GM12878 (cell line): ENCODE results near the gene CST8. TPM values are rescaled to one million over a fixed set of nuclear protein-coding genes. Genes with fewer than 3 reads are reported as not detected.

Experiments
- ATAC-seq: fragments of 200-7000 bp; cut with Tn5 transposase; 3 replicates; pipeline ENCODE4 v1.9.1; 2020; ENCODE audit warnings: mild to moderate bottlenecking, moderate library complexity
- BruUV-seq: library from RNA; stranded (reverse); fragments of 400-500 nt; replicated peaks from 2 replicates; lab custom pipeline; 2021; lab: Mats Ljungman, UMichigan
- CTCF ChIA-PET: fragments of 300-600 bp; sonication (Branson Sonifier 250); formaldehyde crosslinking; extraction: SDS; loops from one replicate; lab custom pipeline; 2021; ENCODE audit warnings: inconsistent platforms; lab: Yijun Ruan, JAX
- POLR2A ChIA-PET: fragments of 350-600 bp; formaldehyde crosslinking; extraction: SDS; loops from one replicate; lab custom pipeline; 2021; ENCODE audit warnings: inconsistent platforms; lab: Charles Lee
- RAD21 ChIA-PET: fragments of 300-600 bp; sonication (Branson Sonifier 250); formaldehyde crosslinking; loops from one replicate; lab custom pipeline; 2023; ENCODE audit warnings: antibody characterized with exemption; ENCODE audit not compliant: unreplicated experiment; lab: Charles Lee
- SMC1A ChIA-PET: fragments of 300-600 bp; sonication (Branson Sonifier 250); formaldehyde crosslinking; loops from one replicate; lab custom pipeline; 2023; ENCODE audit not compliant: unreplicated experiment, uncharacterized antibody; lab: Charles Lee
- DNase-seq: peaks from one replicate; pipeline ENCODE4 v3.0.0-alpha.2; 2011; ENCODE audit warnings: low read depth, low spot score
- FAIRE-seq: peaks from 3 replicates; lab custom pipeline; 2011; peaks lifted over from hg19 to GRCh38; lab: Jason Lieb, UNC
- H2AFZ ChIP-seq: 2 replicates; pipeline ENCODE4 v1.6.0; 2011; ENCODE audit warnings: low read depth, low read length, control low read depth; ENCODE audit not compliant: control insufficient read depth
- H3K27ac ChIP-seq: 2 replicates; pipeline ENCODE4 v1.5.1; 2011; ENCODE audit warnings: control low read depth; ENCODE audit not compliant: control insufficient read depth, insufficient read depth
- H3K27me3 ChIP-seq, 2 experiments: replicated peaks in 1 of 2; 2 replicates each; pipeline versions ENCODE4 v1.6.0 to v1.6.1; 2011; ENCODE audit warnings: low read length in 1 of 2; ENCODE audit not compliant: control insufficient read depth in 2 of 2, insufficient read depth in 2 of 2
- H3K36me3 ChIP-seq, 2 experiments: 2 replicates each; pipeline ENCODE4 v1.5.1; 2011; ENCODE audit warnings: low read length in 1 of 2; ENCODE audit not compliant: control insufficient read depth in 2 of 2, insufficient read depth in 2 of 2
- H3K4me1 ChIP-seq: 2 replicates; pipeline ENCODE4 v1.6.1; 2011; ENCODE audit warnings: mild to moderate bottlenecking, low read length, moderate library complexity, mixed read lengths; ENCODE audit not compliant: control insufficient read depth, insufficient read depth
- H3K4me2 ChIP-seq: 2 replicates; pipeline ENCODE4 v1.6.0; 2011; ENCODE audit warnings: control low read depth; ENCODE audit not compliant: control insufficient read depth, insufficient read depth
- H3K4me3 ChIP-seq: fragments of 200-600 bp; sonication (generic); 2 replicates; pipeline ENCODE4 v1.5.1; 2016
- H3K79me2 ChIP-seq: 2 replicates; pipeline ENCODE4 v1.6.0; 2011; ENCODE audit warnings: low read length; ENCODE audit not compliant: control insufficient read depth, insufficient read depth
- H3K9ac ChIP-seq: 2 replicates; pipeline ENCODE4 v1.8.0; 2011; ENCODE audit warnings: low read length, control low read depth, mixed read lengths; ENCODE audit not compliant: control insufficient read depth, insufficient read depth
- H3K9me3 ChIP-seq: replicated peaks from 3 replicates; pipeline ENCODE4 v1.5.1; 2011; ENCODE audit warnings: mild to moderate bottlenecking, low read length; ENCODE audit not compliant: control insufficient read depth, insufficient read depth
- H4K20me1 ChIP-seq: 2 replicates; pipeline ENCODE4 v1.6.0; 2011; ENCODE audit not compliant: control insufficient read depth, insufficient read depth
- BCL11A ChIP-seq: IDR thresholded peaks from 2 replicates; pipeline ENCODE4 v1.6.1; 2011; ENCODE audit warnings: low read depth, low read length
- BHLHE40 ChIP-seq, 2 experiments: fragments of 450-650 bp in 1 of 2; IDR thresholded peaks; 2 replicates each; pipeline ENCODE4 v1.6.1; 2011 to 2017; ENCODE audit warnings: low read depth in 2 of 2, borderline replicate concordance in 1 of 2, improper control_type of control experiment in 1 of 2, low read length in 1 of 2, mild to moderate bottlenecking in 1 of 2
- CEBPB ChIP-seq, 2 experiments: fragments of 150-350 bp in 1 of 2; IDR thresholded peaks; 2 replicates each; pipeline ENCODE4 v1.6.1; 2012 to 2014; ENCODE audit warnings: low read depth in 2 of 2, low read length in 2 of 2, borderline replicate concordance in 1 of 2, inconsistent platforms in 1 of 2
- EP300 ChIP-seq, 2 experiments: fragments of 150-350 bp in 1 of 2; IDR thresholded peaks; 2 replicates each; pipeline ENCODE4 v1.6.1; 2011 to 2012; ENCODE audit warnings: low read depth in 2 of 2, low read length in 2 of 2, borderline replicate concordance in 1 of 2, improper control_type of control experiment in 1 of 2, inconsistent platforms in 1 of 2; ENCODE audit not compliant: control insufficient read depth in 1 of 2
- EZH2 ChIP-seq: IDR thresholded peaks from 2 replicates; pipeline ENCODE4 v1.6.1; 2012; ENCODE audit warnings: low read depth, mild to moderate bottlenecking, control low read depth, inconsistent platforms, low read length, borderline replicate concordance; ENCODE audit not compliant: control insufficient read depth
- IKZF2 ChIP-seq, 2 experiments: fragments of 450-650 bp; IDR thresholded peaks; 2 replicates each; pipeline ENCODE4 v1.6.1; 2017; ENCODE audit warnings: mild to moderate bottlenecking in 2 of 2, moderate library complexity in 2 of 2
- MEF2A ChIP-seq: IDR thresholded peaks from 2 replicates; pipeline ENCODE4 v1.6.1; 2011; ENCODE audit warnings: low read depth, mild to moderate bottlenecking, low read length, moderate library complexity; ENCODE audit not compliant: insufficient read depth
- MTA3 ChIP-seq: IDR thresholded peaks from 2 replicates; pipeline ENCODE4 v1.6.1; 2012; ENCODE audit warnings: low read length, inconsistent platforms, borderline replicate concordance
- POU2F2 ChIP-seq: IDR thresholded peaks from 3 replicates; pipeline ENCODE4 v1.6.1; 2011; ENCODE audit warnings: low read depth, mild to moderate bottlenecking, low read length, borderline replicate concordance
- RAD21 ChIP-seq: IDR thresholded peaks from 2 replicates; pipeline ENCODE4 v1.6.1; 2011; ENCODE audit warnings: mild to moderate bottlenecking, low read depth, low read length, moderate library complexity; ENCODE audit not compliant: insufficient read depth
- WRNIP1 ChIP-seq: IDR thresholded peaks from 2 replicates; pipeline ENCODE4 v1.6.1; 2011; ENCODE audit warnings: low read depth, low read length, improper control_type of control experiment, borderline replicate concordance
- ZZZ3 ChIP-seq: IDR thresholded peaks from 2 replicates; pipeline ENCODE4 v1.6.1; 2011; ENCODE audit warnings: low read depth; ENCODE audit not compliant: control insufficient read depth, insufficient read length
- WGBS: methylation state at CpG from one replicate; pipeline ENCODE4 v1.1.6; 2016; ENCODE audit warnings: low lambda C conversion rate; ENCODE audit not compliant: insufficient replicate concordance, insufficient coverage; ENCODE audit errors: missing lambda C conversion rate; 5-methylcytosine and 5-hydroxymethylcytosine counted together
- in situ Hi-C: fragments of 300-500 bp; cut with MboI; formaldehyde crosslinking; loops from 9 replicates; pipeline ENCODE4 v1.14.3; 2018; ENCODE audit warnings: mixed read lengths
- intact Hi-C: fragments of 100-400 bp; cut with micrococcal nuclease; formaldehyde crosslinking; loops from one replicate; pipeline ENCODE4 v1.14.2; 2022; ENCODE audit not compliant: unreplicated experiment
- polyA plus RNA-seq, 11 experiments: library from polyadenylated mRNA; depleted of rRNA in 4 of 11; unstranded in 6 of 11; stranded (reverse) in 5 of 11; fragments of >200 nt; fragmentation: Nextera tagmentation in 4 of 11; fragmentation: Illumina TruSeq in 1 of 11; extraction: Ambion mirVana in 4 of 11; extraction: Trizol in 1 of 11; gene quantifications; 1 replicate in 1 of 11; 2 replicates in 10 of 11; pipeline versions ENCODE4 v1.2.1 to v1.2.3, GENCODE V29; 2011 to 2016; ENCODE audit warnings: inconsistent platforms in 2 of 11, missing spikeins in 2 of 11, low read depth in 1 of 11
- total RNA-seq, 4 experiments: library from RNA; depleted of rRNA in 3 of 4; stranded (reverse); fragments of >200 nt in 3 of 4; fragmentation: Illumina TruSeq in 1 of 4; extraction: Trizol in 1 of 4; gene quantifications; 2 replicates each; pipeline versions ENCODE4 v1.2.1 to v1.2.3, GENCODE V29; 2013 to 2021
- TF ChIP-seq, protein P1 (sequence below): fragments of 450-650 bp; formaldehyde crosslinking; IDR thresholded peaks from 2 replicates; pipeline ENCODE4 v1.5.0; 2022; ENCODE audit warnings: mild to moderate bottlenecking, missing genetic modification characterization
- TF ChIP-seq, protein P2 (sequence below): IDR thresholded peaks from 2 replicates; pipeline ENCODE4 v1.6.1; 2011; ENCODE audit warnings: low read depth, low read length, improper control_type of control experiment, borderline replicate concordance

CST8 gene
- total and polyA plus RNA-seq, 10 of the 15 experiments (the other 5 are each of a cell fraction or from before 2014, with no cell fraction given): not detected

DNA sequence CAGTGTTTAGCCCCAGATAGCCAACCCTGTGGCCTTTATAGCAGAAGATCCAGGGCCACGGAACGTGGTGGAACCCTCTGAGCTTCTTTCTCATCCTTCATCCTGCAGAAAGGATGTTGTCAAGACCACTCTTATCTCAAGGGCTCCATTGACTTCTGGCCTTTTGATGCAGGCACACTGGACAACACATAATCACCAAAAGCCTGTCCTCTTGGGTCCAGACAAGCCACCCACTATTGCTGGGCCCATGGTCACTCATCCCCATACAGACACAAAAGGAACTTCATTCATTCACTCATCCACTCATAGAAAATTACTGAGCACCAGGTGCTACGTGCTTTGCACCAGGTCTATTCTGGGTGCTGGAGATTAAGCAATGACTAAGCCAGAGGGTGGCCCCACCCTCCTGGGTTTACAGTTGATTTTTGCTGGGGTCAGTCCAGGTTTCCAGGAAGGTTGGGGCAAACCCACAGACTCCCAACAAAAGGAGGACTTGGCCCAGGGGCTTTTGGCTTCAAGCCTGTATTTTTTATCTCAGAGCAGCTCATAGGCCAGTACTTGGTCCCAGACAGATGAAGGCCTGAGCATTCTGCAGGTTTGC, 2.4 kb downstream of the CST8 start:
- DNase-seq: no peak
- FAIRE-seq: no peak
- no peaks in the 10 kb centered on the region for H3K36me3 ChIP-seq
- intact Hi-C loops (no loop called here), in situ Hi-C loops (no loop called here)
- no peak overlapping the region for H2AFZ ChIP-seq
- H3K79me2 ChIP-seq: no peaks in the 10 kb centered on the region
- no peak for ATAC-seq
- H3K27me3 ChIP-seq: no peaks in the 10 kb centered on the region
- no TSS peak for BruUV-seq
- TF ChIP-seq EZH2 (no peak), CEBPB (IDR thresholded peaks at IDR 0.05; ENCODE audit: borderline replicate concordance in 1 of 2, low read depth in 2 of 2, low read length in 2 of 2) (no peak), RAD21 (no peak), POU2F2 (no peak), IKZF2 (IDR thresholded peaks at IDR 0.05) (no peak), BHLHE40 (IDR thresholded peaks at IDR 0.05; ENCODE audit: borderline replicate concordance in 1 of 2, low read depth in 2 of 2, low read length in 1 of 2) (no peak), BCL11A (no peak), ZZZ3 (no peak), EP300 (IDR thresholded peaks at IDR 0.05; ENCODE audit: borderline replicate concordance in 1 of 2, control insufficient read depth in 1 of 2, low read depth in 2 of 2, low read length in 2 of 2) (no peak), MTA3 (no peak), MEF2A (no peak), WRNIP1 (no peak)
- TF ChIP-seq, protein P1, sequence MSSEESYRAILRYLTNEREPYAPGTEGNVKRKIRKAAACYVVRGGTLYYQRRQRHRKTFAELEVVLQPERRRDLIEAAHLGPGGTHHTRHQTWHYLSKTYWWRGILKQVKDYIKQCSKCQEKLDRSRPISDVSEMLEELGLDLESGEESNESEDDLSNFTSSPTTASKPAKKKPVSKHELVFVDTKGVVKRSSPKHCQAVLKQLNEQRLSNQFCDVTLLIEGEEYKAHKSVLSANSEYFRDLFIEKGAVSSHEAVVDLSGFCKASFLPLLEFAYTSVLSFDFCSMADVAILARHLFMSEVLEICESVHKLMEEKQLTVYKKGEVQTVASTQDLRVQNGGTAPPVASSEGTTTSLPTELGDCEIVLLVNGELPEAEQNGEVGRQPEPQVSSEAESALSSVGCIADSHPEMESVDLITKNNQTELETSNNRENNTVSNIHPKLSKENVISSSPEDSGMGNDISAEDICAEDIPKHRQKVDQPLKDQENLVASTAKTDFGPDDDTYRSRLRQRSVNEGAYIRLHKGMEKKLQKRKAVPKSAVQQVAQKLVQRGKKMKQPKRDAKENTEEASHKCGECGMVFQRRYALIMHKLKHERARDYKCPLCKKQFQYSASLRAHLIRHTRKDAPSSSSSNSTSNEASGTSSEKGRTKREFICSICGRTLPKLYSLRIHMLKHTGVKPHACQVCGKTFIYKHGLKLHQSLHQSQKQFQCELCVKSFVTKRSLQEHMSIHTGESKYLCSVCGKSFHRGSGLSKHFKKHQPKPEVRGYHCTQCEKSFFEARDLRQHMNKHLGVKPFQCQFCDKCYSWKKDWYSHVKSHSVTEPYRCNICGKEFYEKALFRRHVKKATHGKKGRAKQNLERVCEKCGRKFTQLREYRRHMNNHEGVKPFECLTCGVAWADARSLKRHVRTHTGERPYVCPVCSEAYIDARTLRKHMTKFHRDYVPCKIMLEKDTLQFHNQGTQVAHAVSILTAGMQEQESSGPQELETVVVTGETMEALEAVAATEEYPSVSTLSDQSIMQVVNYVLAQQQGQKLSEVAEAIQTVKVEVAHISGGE (CRISPR knock-in tag): no peak
- TF ChIP-seq, protein P2, sequence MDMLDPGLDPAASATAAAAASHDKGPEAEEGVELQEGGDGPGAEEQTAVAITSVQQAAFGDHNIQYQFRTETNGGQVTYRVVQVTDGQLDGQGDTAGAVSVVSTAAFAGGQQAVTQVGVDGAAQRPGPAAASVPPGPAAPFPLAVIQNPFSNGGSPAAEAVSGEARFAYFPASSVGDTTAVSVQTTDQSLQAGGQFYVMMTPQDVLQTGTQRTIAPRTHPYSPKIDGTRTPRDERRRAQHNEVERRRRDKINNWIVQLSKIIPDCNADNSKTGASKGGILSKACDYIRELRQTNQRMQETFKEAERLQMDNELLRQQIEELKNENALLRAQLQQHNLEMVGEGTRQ: no peak
- RAD21 ChIA-PET: no interaction called here
- peaks cover 4% of the 10 kb centered on the region; the same call in 1 of the 2 replicates for H3K4me1 ChIP-seq
- WGBS: 19% methylated on average over 3 of the region's 3 CpGs
- no peaks in the 10 kb centered on the region; the same call in 2 of the 3 replicates for H3K9me3 ChIP-seq
- H4K20me1 ChIP-seq: no peaks in the 10 kb centered on the region
- SMC1A ChIA-PET: no interaction called here
- POLR2A ChIA-PET: no interaction called here
- H3K4me2 ChIP-seq: no peak overlapping the region
- H3K27ac ChIP-seq: no peak overlapping the region
- no peak overlapping the region for H3K4me3 ChIP-seq
- CTCF ChIA-PET: no interaction called here
- no peak overlapping the region for H3K9ac ChIP-seq
